CD4-positive, alpha-beta memory T cell (primary cell): ENCODE measurements around the gene HSPB2. TPM values are rescaled to one million over a fixed set of nuclear protein-coding genes. Genes with fewer than 3 reads are reported as not detected.
"Not testable (repeated sequence)": the region's sequence is repeated elsewhere in the genome, so short reads cannot be mapped to it uniquely, and the experiment has no call there.

ENCODE experiments used
- CTCF ChIA-PET: fragments of 350-600 bp; sonication (Branson Sonifier 250); formaldehyde crosslinking; loops from one replicate; lab custom pipeline; 2021; ENCODE audit warnings: inconsistent platforms; ENCODE audit not compliant: partially characterized antibody; lab: Charles Lee
- POLR2A ChIA-PET: fragments of 350-600 bp; sonication (Branson Sonifier 250); formaldehyde crosslinking; loops from one replicate; lab custom pipeline; 2021; ENCODE audit not compliant: partially characterized antibody; lab: Charles Lee
- DNase-seq, 5 donors: peaks; one replicate each; pipeline versions ENCODE4 v3.0.0 to v3.0.0-alpha.2; 2020 to 2022; ENCODE audit warnings: mixed read lengths in 1 of 5
- H3K27ac ChIP-seq: one replicate; pipeline ENCODE4 v1.7.0; 2013; ENCODE audit warnings: low read depth, low read length
- H3K27me3 ChIP-seq: 2 replicates; pipeline ENCODE4 v1.7.0; 2013; ENCODE audit warnings: mild to moderate bottlenecking, low read length, moderate library complexity; ENCODE audit not compliant: insufficient read depth
- H3K36me3 ChIP-seq: 2 replicates; pipeline ENCODE4 v1.7.0; 2013; ENCODE audit warnings: mild to moderate bottlenecking, low read length, moderate library complexity; ENCODE audit not compliant: insufficient read depth
- H3K4me1 ChIP-seq: 2 replicates; pipeline ENCODE4 v1.7.0; 2013; ENCODE audit warnings: mild to moderate bottlenecking, low read length, moderate library complexity; ENCODE audit not compliant: insufficient read depth
- H3K4me3 ChIP-seq, 2 donors: one replicate each; pipeline ENCODE4 v1.7.0; 2013; ENCODE audit warnings: low read length in 2 of 2, mild to moderate bottlenecking in 1 of 2
- H3K9me3 ChIP-seq, 2 donors: one replicate each; pipeline ENCODE4 v1.7.0; 2013; ENCODE audit warnings: low read length in 2 of 2, control low read depth in 1 of 2; ENCODE audit not compliant: control insufficient read depth in 1 of 2
- H3K27ac Mint-ChIP-seq, 7 donors: one replicate each; pipeline ENCODE4 v1.8.0; 2020 to 2021; ENCODE audit warnings: mixed read lengths in 7 of 7, mild to moderate bottlenecking in 6 of 7, inconsistent platforms in 3 of 7, moderate library complexity in 3 of 7
- H3K27me3 Mint-ChIP-seq, 2 donors: one replicate each; pipeline ENCODE4 v1.8.0; 2020 to 2021; ENCODE audit warnings: mixed read lengths in 2 of 2
- H3K36me3 Mint-ChIP-seq, 2 donors: one replicate each; pipeline ENCODE4 v1.8.0; 2020 to 2021; ENCODE audit warnings: mixed read lengths in 2 of 2, inconsistent platforms in 1 of 2, mild to moderate bottlenecking in 1 of 2
- H3K4me1 Mint-ChIP-seq, 4 donors: one replicate each; pipeline ENCODE4 v1.8.0; 2020 to 2021; ENCODE audit warnings: mixed read lengths in 4 of 4, mild to moderate bottlenecking in 1 of 4
- H3K4me3 Mint-ChIP-seq, 8 donors: one replicate each; pipeline ENCODE4 v1.8.0; 2020 to 2021; ENCODE audit warnings: mixed read lengths in 8 of 8, mild to moderate bottlenecking in 7 of 8, moderate library complexity in 6 of 8, inconsistent platforms in 3 of 8
- H3K9me3 Mint-ChIP-seq, 8 donors: one replicate each; pipeline ENCODE4 v1.8.0; 2020 to 2021; ENCODE audit warnings: mixed read lengths in 8 of 8, mild to moderate bottlenecking in 5 of 8, inconsistent platforms in 3 of 8, moderate library complexity in 1 of 8
- intact Hi-C: fragments of 100-400 bp; cut with micrococcal nuclease; formaldehyde crosslinking; loops from one replicate; pipeline ENCODE4 v1.15.1; 2023
- polyA plus RNA-seq, 2 donors: library from polyadenylated mRNA; unstranded; fragments of 300-500 nt; fragmentation: Illumina TruSeq; gene quantifications; one replicate each; pipeline ENCODE4 v1.2.3, GENCODE V29; 2021
- total RNA-seq, 2 experiments: library from RNA; stranded (reverse); gene quantifications; one replicate each; pipeline ENCODE4 v1.2.3, GENCODE V29; 2021

HSPB2 gene
- total and polyA plus RNA-seq, 4 experiments from 2014 or later, result not detected

DNA sequence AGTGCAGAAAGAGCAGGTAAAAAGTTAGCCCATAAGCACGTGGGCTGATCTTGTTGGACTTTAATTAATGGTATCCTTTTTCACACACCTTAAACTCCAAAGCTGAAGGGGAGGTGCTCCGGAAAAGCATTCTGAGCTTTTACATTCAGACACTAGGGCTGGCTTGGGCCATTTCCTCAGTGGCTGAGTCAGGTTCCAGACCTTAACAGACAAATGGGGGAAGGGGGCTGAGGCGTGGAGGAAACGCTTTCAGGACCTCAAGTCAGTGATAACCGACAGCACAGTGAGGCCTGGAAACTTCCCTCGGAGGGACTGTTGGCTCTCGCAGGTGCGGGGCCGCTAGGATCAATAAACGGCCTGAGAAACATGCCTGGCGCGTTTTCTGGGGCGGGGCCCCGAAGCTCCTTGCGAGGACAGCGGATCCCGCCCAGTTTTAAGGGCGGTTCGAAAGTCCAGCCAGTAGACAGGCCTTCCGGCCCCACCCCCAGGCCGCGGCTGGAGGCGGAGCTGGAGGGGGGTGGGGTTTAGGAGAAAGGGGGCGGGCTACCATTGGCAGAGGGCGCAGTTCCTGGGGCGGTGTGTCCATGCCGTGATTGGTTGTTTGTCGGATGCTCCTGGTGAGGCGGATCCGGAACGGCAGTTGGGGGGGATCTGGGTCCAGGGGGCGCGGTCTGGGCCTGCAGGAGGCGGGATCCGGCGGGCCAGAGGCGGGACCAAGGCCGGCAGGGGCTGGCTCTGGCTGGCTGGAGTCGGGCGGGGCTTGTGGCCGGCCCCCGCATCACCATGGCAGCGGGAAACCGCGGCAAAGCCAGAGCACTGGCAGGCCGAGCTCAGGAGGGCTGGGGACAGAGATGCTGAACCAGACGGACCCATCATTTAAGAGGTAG is 14.2 kb downstream of the HSPB2 start:
- POLR2A ChIA-PET, result interaction anchor here (0.6 to 3.0 kb wide), 15 partner anchors 8 to 1497 kb away, joined by 3 to 36 read pairs (median 6); partner anchors contain the start of genes ALG9, C11orf52, CFAP68 and DIXDC1
- peaks cover 6 to 22% (median 14%) of the 10 kb centered on the region in 4 donors for H3K4me1 Mint-ChIP-seq
- CTCF ChIA-PET, result interaction anchor here (0.8 to 3.3 kb wide), 13 partner anchors 9 to 322 kb away, joined by 3 to 34 read pairs (median 5); partner anchors contain the start of genes ALG9, DIXDC1, FDXACB1 and SDHD

DNA sequence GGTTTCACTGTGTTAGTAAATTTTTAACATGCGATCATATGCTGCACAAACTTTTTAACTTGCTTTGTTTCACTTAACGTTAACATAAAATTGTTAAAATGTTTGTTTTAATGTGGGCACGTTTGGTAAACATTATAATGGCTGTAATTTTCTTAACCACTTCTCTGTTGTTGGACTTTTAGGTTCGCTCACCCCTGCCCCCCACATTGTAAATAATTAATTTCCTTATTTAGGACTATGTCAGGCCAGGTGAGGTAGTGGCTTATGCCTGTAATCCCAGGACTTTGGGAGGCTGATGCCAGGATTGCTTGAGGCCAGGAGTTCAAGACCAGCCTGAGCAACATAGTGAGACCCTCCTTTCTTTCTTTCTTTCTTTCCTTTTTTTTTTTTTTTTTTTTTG is 17.9 kb downstream of the HSPB2 start:
- peaks cover 0 to 3% (median 0%) of the 10 kb centered on the region in 8 donors for H3K9me3 Mint-ChIP-seq
- H3K4me3 Mint-ChIP-seq, result no peak overlapping the region
- ChIA-PET POLR2A (no interaction called here), CTCF (interaction anchor here (1.0 to 10.0 kb wide), 11 partner anchors 12 to 349 kb away, joined by 3 to 119 read pairs (median 6); partner anchors contain the start of genes SDHD and TIMM8B)
- no peak for DNase-seq
- intact Hi-C loops, result no loop called here
- Histone ChIP-seq H3K4me1 (peaks cover 21% of the 10 kb centered on the region), H3K9me3 (no peaks in the 10 kb centered on the region), H3K4me3 (no peak overlapping the region), H3K27me3 (no peaks in the 10 kb centered on the region), H3K36me3 (no peaks in the 10 kb centered on the region), H3K27ac (no peak overlapping the region)
- H3K4me1 Mint-ChIP-seq, result peaks cover 9 to 29% (median 18%) of the 10 kb centered on the region in 4 donors
- H3K27ac Mint-ChIP-seq, result peak overlapping the region in 1 of 7 donors; percentile 35
- no peaks in the 10 kb centered on the region for H3K36me3 Mint-ChIP-seq
- H3K27me3 Mint-ChIP-seq, result peaks cover 3 to 4% of the 10 kb centered on the region in 2 donors

More for the DNA sequence above, 14.2 kb downstream of the HSPB2 start:
- peak overlapping the region; percentile 69 for H3K27ac ChIP-seq
- Mint-ChIP-seq H3K27ac (peak overlapping the region; percentile 92 to 97 (median 95)), H3K27me3 (peaks cover 0 to 2% of the 10 kb centered on the region in 2 donors), H3K9me3 (no peaks in the 10 kb centered on the region), H3K4me3 (peak overlapping the region; percentile 81 to 90 (median 88)), H3K36me3 (no peaks in the 10 kb centered on the region)
- peaks cover 14% of the 10 kb centered on the region for H3K4me1 ChIP-seq
- intact Hi-C loops, result loop anchor here (1.0 to 5.0 kb wide), 9 partner anchors 47 to 354 kb away; partner anchors contain the start of genes ALG9, CFAP68, DLAT and FDXACB1
- H3K4me3 ChIP-seq, result peak overlapping the region; percentile 60 to 73
- H3K27me3 ChIP-seq, result no peaks in the 10 kb centered on the region
- no peaks in the 10 kb centered on the region for H3K9me3 ChIP-seq
- peak; percentile 94 to 98 (median 96) for DNase-seq
- H3K36me3 ChIP-seq, result no peaks in the 10 kb centered on the region

DNA sequence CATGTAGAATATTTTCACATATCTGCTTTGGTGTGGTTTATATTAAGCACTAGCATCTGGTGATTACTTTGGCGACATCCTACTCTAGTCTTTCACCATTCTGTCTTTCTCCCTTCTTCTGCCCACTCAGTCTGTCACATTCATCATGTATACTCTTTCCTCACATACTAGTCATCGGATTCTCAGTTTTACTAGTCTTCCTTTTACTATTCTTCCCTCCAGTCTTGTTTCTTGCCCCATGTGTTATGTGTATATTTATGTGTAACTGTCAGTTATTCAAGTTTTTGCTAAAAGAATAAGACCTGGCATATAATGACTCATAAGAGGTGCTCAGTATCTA is 20.0 kb downstream of the HSPB2 start:
- H3K4me1 Mint-ChIP-seq, result peaks cover 10 to 26% (median 14%) of the 10 kb centered on the region in 4 donors
- H3K9me3 Mint-ChIP-seq, result peaks cover 0 to 5% (median 0%) of the 10 kb centered on the region in 8 donors
- no peak for DNase-seq
- H3K4me1 ChIP-seq, result peaks cover 25% of the 10 kb centered on the region
- peak overlapping the region in 1 of 7 donors; percentile 38 for H3K27ac Mint-ChIP-seq
- no peak overlapping the region for H3K4me3 ChIP-seq
- peak overlapping the region in 5 of 8 donors; percentile 1 to 46 (median 32) for H3K4me3 Mint-ChIP-seq
- POLR2A ChIA-PET, result no interaction called here
- no peaks in the 10 kb centered on the region for H3K9me3 ChIP-seq
- H3K36me3 ChIP-seq, result no peaks in the 10 kb centered on the region
- H3K27me3 ChIP-seq, result no peaks in the 10 kb centered on the region
- H3K27me3 Mint-ChIP-seq, result peaks cover 3 to 4% of the 10 kb centered on the region in 2 donors
- no peak overlapping the region for H3K27ac ChIP-seq
- CTCF ChIA-PET, result interaction anchor here (1.2 to 10.0 kb wide), 12 partner anchors 8 to 154 kb away, joined by 3 to 119 read pairs (median 7); partner anchors contain the start of genes ALG9, SDHD and TIMM8B
- intact Hi-C loops, result loop anchor here (1.0 kb wide), 1 partner anchor 348 kb away; no protein-coding TSS in a partner anchor
- H3K36me3 Mint-ChIP-seq, result no peaks in the 10 kb centered on the region

DNA sequence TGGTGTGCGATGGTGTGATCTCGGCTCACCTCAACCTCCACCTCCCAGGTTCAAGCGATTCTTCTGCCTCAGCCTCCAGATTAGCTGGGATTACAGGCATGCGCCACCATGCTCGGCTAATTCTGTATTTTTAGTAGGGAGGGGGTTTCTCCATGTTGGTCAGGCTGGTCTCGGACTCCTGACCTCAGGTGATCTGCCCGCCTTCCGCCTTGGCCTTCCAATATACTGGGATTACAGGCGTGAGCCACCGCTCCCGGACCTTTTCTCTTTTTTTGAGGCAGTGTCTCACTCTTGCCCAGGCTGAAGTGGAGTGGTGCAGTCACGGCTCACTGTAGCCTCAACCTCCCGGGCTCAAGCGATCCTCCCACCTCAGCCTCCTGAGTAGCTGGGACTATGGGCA is 20.6 kb downstream of the HSPB2 start:
- DNase-seq, H3K36me3 ChIP-seq, intact Hi-C loops, POLR2A ChIA-PET, H3K9me3 Mint-ChIP-seq, H3K4me3 Mint-ChIP-seq, H3K27me3 Mint-ChIP-seq, H3K27me3 ChIP-seq, H3K36me3 Mint-ChIP-seq, H3K27ac Mint-ChIP-seq, H3K4me3 ChIP-seq, H3K9me3 ChIP-seq, H3K27ac ChIP-seq: not testable (repeated sequence)
- CTCF ChIA-PET, result interaction anchor here (1.7 to 10.0 kb wide), 4 partner anchors 10 to 153 kb away, joined by 6 to 119 read pairs (median 10); partner anchors contain the start of genes ALG9, SDHD and TIMM8B
- peaks cover 27% of the 10 kb centered on the region for H3K4me1 ChIP-seq
- H3K4me1 Mint-ChIP-seq, result peaks cover 14 to 32% (median 19%) of the 10 kb centered on the region in 4 donors

DNA sequence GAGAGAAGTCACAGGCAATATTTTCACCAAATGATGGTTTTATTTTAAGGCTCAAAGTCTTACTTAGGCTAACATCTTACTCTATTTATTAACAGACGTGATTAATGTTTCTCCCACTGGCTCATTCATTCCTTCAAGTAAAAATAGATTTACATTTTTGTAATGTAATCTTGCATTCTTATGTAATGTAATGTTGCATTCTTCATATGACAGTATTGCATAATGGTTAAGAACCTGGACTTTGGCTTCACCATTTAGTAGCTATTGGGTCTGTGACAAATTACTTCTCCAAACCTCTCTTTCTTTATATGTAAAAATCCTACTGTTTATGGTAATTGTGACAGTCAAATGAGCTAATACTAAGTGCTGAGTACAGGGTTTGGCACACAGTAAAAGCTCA is 21.3 kb downstream of the HSPB2 start:
- Mint-ChIP-seq H3K27me3 (peaks cover 3 to 4% of the 10 kb centered on the region in 2 donors), H3K4me3 (no peak overlapping the region), H3K36me3 (no peaks in the 10 kb centered on the region), H3K4me1 (peaks cover 21 to 39% (median 26%) of the 10 kb centered on the region in 4 donors), H3K9me3 (peaks cover 0 to 5% (median 0%) of the 10 kb centered on the region in 8 donors), H3K27ac (no peak overlapping the region)
- Histone ChIP-seq H3K27me3 (no peaks in the 10 kb centered on the region), H3K27ac (no peak overlapping the region), H3K4me1 (peaks cover 34% of the 10 kb centered on the region), H3K36me3 (no peaks in the 10 kb centered on the region), H3K9me3 (no peaks in the 10 kb centered on the region), H3K4me3 (no peak overlapping the region)
- ChIA-PET CTCF (interaction anchor here (1.3 to 10.0 kb wide), 4 partner anchors 9 to 345 kb away, joined by 3 to 119 read pairs (median 4); no protein-coding TSS in a partner anchor), POLR2A (interaction anchor here (1.2 kb wide), 1 partner anchor 48 kb away, joined by 3 read pairs; no protein-coding TSS in a partner anchor)
- intact Hi-C loops, result no loop called here
- DNase-seq, result no peak

DNA sequence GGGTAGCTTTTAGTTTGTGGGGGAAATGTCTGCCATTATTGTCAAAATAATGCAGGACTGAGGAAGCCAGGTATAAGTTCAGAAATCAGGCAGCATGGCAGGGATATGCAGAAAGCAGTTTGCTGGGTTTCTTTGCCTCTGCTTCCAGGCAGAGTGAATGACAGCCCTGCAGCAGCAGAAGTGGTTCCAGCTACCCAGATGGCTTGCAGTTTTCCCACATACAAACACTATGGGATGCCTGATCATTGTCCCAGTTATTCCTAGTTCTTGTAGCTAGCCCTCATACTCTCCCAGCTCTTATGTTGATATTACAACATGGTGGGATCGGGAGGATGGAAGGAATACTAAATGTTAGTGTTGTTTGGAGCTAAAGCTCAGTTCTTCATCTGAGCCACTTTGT is 21.8 kb downstream of the HSPB2 start:
- ChIA-PET POLR2A (interaction anchor here (1.2 kb wide), 1 partner anchor 48 kb away, joined by 3 read pairs; no protein-coding TSS in a partner anchor), CTCF (interaction anchor here (1.3 to 10.0 kb wide), 5 partner anchors 8 to 345 kb away, joined by 3 to 119 read pairs (median 5); no protein-coding TSS in a partner anchor)
- no peak overlapping the region for H3K4me3 ChIP-seq
- Mint-ChIP-seq H3K27me3 (peaks cover 3 to 4% of the 10 kb centered on the region in 2 donors), H3K27ac (no peak overlapping the region), H3K36me3 (no peaks in the 10 kb centered on the region), H3K4me3 (no peak overlapping the region), H3K4me1 (peaks cover 23 to 44% (median 28%) of the 10 kb centered on the region in 4 donors), H3K9me3 (peaks cover 0 to 5% (median 0%) of the 10 kb centered on the region in 8 donors)
- no peaks in the 10 kb centered on the region for H3K36me3 ChIP-seq
- H3K27ac ChIP-seq, result no peak overlapping the region
- intact Hi-C loops, result no loop called here
- no peak for DNase-seq
- H3K4me1 ChIP-seq, result peaks cover 37% of the 10 kb centered on the region
- no peaks in the 10 kb centered on the region for H3K9me3 ChIP-seq
- H3K27me3 ChIP-seq, result no peaks in the 10 kb centered on the region
